ENCODE measurements around the gene THSD7B. TPM values are rescaled to one million over a fixed set of nuclear protein-coding genes. Genes with fewer than 3 reads are reported as not detected.

The THSD7B gene
- total RNA-seq, 2 donors from 2014 or later: 0.51 to 5.4 TPM

DNA sequence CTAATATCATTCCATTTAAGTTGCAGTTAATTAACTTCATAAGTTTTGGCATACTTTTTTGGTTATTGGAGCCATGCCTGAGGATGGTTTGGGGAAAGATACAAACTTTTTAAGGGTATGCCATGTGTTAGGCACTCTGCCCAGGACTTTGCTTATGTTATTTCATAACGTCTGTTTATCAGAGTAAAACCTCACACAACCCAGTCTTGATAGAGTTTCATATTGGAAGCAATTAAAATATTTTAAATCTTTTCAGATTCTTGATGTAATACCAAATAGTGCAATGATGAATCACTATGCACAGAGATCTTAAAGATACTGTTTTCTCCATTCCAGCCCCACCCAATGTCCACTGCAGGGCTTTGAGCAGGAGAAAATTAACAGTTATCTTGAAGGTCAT, 669.8 kb downstream of the THSD7B start:
- no peaks in the 10 kb centered on the region for H3K27me3 ChIP-seq (replicated peaks; ENCODE audit: insufficient read depth)
- no peaks in the 10 kb centered on the region for H3K4me1 ChIP-seq (replicated peaks)
- H3K36me3 ChIP-seq: no peaks in the 10 kb centered on the region
- no peak for DNase-seq (ENCODE audit: low spot score)
- no peak for TF ChIP-seq POLR2AphosphoS5 (IDR thresholded peaks at IDR 0.05)
- no peak for TF ChIP-seq POLR2A (IDR thresholded peaks at IDR 0.05)
- TF ChIP-seq, protein P1, sequence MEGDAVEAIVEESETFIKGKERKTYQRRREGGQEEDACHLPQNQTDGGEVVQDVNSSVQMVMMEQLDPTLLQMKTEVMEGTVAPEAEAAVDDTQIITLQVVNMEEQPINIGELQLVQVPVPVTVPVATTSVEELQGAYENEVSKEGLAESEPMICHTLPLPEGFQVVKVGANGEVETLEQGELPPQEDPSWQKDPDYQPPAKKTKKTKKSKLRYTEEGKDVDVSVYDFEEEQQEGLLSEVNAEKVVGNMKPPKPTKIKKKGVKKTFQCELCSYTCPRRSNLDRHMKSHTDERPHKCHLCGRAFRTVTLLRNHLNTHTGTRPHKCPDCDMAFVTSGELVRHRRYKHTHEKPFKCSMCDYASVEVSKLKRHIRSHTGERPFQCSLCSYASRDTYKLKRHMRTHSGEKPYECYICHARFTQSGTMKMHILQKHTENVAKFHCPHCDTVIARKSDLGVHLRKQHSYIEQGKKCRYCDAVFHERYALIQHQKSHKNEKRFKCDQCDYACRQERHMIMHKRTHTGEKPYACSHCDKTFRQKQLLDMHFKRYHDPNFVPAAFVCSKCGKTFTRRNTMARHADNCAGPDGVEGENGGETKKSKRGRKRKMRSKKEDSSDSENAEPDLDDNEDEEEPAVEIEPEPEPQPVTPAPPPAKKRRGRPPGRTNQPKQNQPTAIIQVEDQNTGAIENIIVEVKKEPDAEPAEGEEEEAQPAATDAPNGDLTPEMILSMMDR (IDR thresholded peaks at IDR 0.05): no peak
- H3K4me3 ChIP-seq: no peak overlapping the region
- H3K9me3 ChIP-seq: no peaks in the 10 kb centered on the region
- 42% methylated on average over 1 of the region's 1 CpG for WGBS
- intact Hi-C loops (cut with DNase I): no loop called here
- no peak overlapping the region for H3K27ac ChIP-seq

DNA sequence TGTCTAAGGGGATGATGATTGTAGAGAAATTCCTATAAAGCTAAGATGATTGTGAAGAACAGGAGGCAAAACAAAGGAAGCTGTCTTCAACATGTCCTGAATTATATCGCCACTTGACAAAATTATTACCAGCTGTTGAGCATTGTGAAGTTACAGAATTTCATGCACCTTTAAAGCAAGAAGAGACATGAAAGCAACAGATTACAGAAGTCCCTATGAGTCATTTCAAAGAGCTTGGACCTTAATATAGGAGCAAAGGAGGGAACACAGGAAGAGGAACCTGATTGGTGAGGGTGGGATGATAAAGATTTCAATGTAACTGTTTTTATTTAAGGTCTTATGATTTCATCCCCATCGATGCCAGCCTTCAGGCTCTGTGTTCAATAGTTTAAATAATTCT, 672.0 kb downstream of the THSD7B start:
- Histone ChIP-seq H3K4me3 (no peak overlapping the region), H3K4me1 (replicated peaks) (no peaks in the 10 kb centered on the region), H3K27me3 (replicated peaks; ENCODE audit: insufficient read depth) (no peaks in the 10 kb centered on the region), H3K27ac (no peak overlapping the region), H3K36me3 (no peaks in the 10 kb centered on the region), H3K9me3 (no peaks in the 10 kb centered on the region)
- TF ChIP-seq POLR2A (IDR thresholded peaks at IDR 0.05) (no peak), POLR2AphosphoS5 (IDR thresholded peaks at IDR 0.05) (no peak)
- TF ChIP-seq, protein P1 (IDR thresholded peaks at IDR 0.05): no peak
- no peak for DNase-seq (ENCODE audit: low spot score)
- intact Hi-C loops (cut with DNase I): no loop called here
- WGBS: 72% methylated on average over 2 of the region's 2 CpGs

DNA sequence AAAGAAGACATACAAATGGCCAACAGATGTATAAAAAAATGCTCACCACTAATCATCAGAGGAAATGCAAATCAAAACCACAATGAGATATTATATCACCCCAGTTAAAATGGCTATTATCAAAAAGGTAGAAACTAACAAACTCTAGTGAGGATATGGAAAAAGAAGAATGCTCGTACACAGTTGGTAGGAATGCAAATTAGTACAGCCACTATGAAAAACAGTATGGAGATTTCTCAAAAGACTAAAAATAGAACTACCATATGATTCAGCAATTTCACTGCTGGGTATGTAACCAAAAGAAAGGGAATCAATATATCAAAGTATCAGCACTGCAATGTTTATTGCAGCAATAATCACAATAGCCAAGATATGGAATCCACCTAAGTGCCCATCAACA, 679.6 kb downstream of the THSD7B start:
- TF ChIP-seq POLR2A (IDR thresholded peaks at IDR 0.05) (no peak), POLR2AphosphoS5 (IDR thresholded peaks at IDR 0.05) (no peak)
- TF ChIP-seq, protein P1 (IDR thresholded peaks at IDR 0.05): no peak
- Histone ChIP-seq H3K36me3 (no peaks in the 10 kb centered on the region), H3K27ac (no peak overlapping the region), H3K4me1 (replicated peaks) (no peaks in the 10 kb centered on the region), H3K9me3 (no peaks in the 10 kb centered on the region), H3K4me3 (no peak overlapping the region), H3K27me3 (replicated peaks; ENCODE audit: insufficient read depth) (no peaks in the 10 kb centered on the region)
- WGBS: 89% methylated on average over 1 of the region's 1 CpG
- no peak for DNase-seq (ENCODE audit: low spot score)
- intact Hi-C loops (cut with DNase I): no loop called here

DNA sequence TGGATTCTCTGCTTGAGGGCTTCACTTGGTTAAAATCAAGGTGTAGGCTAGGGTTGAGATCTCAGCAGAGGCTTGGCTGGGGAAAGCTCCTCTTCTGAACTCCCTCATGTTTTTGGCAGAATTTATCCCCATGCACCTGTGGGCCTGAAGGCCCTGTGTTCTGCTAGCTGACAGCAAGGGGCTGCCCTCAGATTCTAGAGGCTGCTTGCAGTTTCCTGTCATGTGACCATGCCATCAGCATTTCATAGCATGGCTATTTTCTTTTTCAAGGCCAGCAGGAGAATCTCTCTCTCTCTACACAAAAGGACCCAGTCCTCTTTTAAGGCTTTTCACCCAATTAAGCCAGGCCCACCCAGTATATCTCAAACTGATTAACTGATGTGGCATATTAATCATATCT, 684.1 kb downstream of the THSD7B start:
- H3K4me1 ChIP-seq (replicated peaks): no peaks in the 10 kb centered on the region
- no peaks in the 10 kb centered on the region for H3K36me3 ChIP-seq
- H3K9me3 ChIP-seq: no peaks in the 10 kb centered on the region
- TF ChIP-seq, protein P1 (IDR thresholded peaks at IDR 0.05): no peak
- TF ChIP-seq POLR2A (IDR thresholded peaks at IDR 0.05) (no peak), POLR2AphosphoS5 (IDR thresholded peaks at IDR 0.05) (no peak)
- H3K27me3 ChIP-seq (replicated peaks; ENCODE audit: insufficient read depth): no peaks in the 10 kb centered on the region
- H3K27ac ChIP-seq: no peak overlapping the region
- intact Hi-C loops (cut with DNase I): no loop called here
- no peak overlapping the region for H3K4me3 ChIP-seq
- no peak for DNase-seq (ENCODE audit: low spot score)

DNA sequence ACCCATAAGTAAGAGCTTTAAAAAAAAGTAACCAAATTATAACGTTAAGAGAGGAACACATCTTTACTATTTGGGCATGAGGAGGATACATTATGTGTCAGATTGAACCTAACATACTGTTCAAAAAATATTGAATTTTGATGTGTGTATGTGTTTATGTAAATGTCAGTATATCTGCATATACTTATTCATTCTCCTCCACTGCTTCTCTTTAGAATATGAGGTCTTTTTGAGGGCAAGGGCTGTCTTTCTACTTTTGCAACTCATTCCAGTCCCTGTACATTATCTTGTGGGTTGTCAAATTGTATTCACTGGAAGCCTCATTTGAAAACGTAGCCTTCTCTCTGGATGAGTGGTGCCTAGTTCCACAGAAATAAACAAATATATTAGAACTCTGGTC, 689.5 kb downstream of the THSD7B start:
- intact Hi-C loops (cut with DNase I): no loop called here
- H3K4me1 ChIP-seq (replicated peaks): no peaks in the 10 kb centered on the region
- TF ChIP-seq, protein P1 (IDR thresholded peaks at IDR 0.05): no peak
- TF ChIP-seq POLR2A (IDR thresholded peaks at IDR 0.05): no peak
- TF ChIP-seq POLR2AphosphoS5 (IDR thresholded peaks at IDR 0.05): no peak
- WGBS: 64% methylated on average over 2 of the region's 2 CpGs
- H3K27ac ChIP-seq: no peak overlapping the region
- DNase-seq (ENCODE audit: low spot score): no peak
- H3K36me3 ChIP-seq: no peaks in the 10 kb centered on the region
- no peak overlapping the region for H3K4me3 ChIP-seq
- no peaks in the 10 kb centered on the region for H3K27me3 ChIP-seq (replicated peaks; ENCODE audit: insufficient read depth)
- no peaks in the 10 kb centered on the region for H3K9me3 ChIP-seq

Measured in prostate gland (tissue), 2 donors.